DOHH2 (cell line): ENCODE data around the gene ABR.
"Not testable (repeated sequence)": the region's sequence is repeated elsewhere in the genome, so short reads cannot be mapped to it uniquely, and the experiment has no call there.

Experiments
- H3F3A ChIP-seq: fragments of 200-600 bp; sonication (generic), shearing (Covaris generic); 2 replicates; pipeline ENCODE4 v1.6.0; 2016; ENCODE audit warnings: antibody characterized with exemption, mild to moderate bottlenecking; ENCODE audit not compliant: control insufficient read depth, insufficient read depth
- H3K27ac ChIP-seq: fragments of 200-600 bp; sonication (generic); 2 replicates; pipeline ENCODE4 v1.5.1; 2014; ENCODE audit warnings: low read depth, mild to moderate bottlenecking, low read length, moderate library complexity
- H3K27me3 ChIP-seq: fragments of 200-600 bp; sonication (generic); 2 replicates; pipeline ENCODE4 v1.6.1; 2014; ENCODE audit warnings: mild to moderate bottlenecking, low read length, mixed read lengths; ENCODE audit not compliant: control insufficient read depth
- H3K36me3 ChIP-seq: fragments of 200-600 bp; sonication (generic); 2 replicates; pipeline ENCODE4 v1.6.1; 2014; ENCODE audit warnings: mild to moderate bottlenecking, low read length, moderate library complexity, mixed read lengths; ENCODE audit not compliant: control insufficient read depth
- H3K4me1 ChIP-seq: fragments of 200-600 bp; sonication (generic); 2 replicates; pipeline ENCODE4 v1.6.1; 2014; ENCODE audit warnings: mild to moderate bottlenecking, low read length, mixed read lengths; ENCODE audit not compliant: control insufficient read depth
- H3K4me2 ChIP-seq: fragments of 200-600 bp; sonication (generic); 2 replicates; pipeline ENCODE4 v1.6.0; 2014; ENCODE audit warnings: mild to moderate bottlenecking, low read length, moderate library complexity
- H3K4me3 ChIP-seq: fragments of 200-600 bp; sonication (generic); 2 replicates; pipeline ENCODE4 v1.5.1; 2014; ENCODE audit warnings: mild to moderate bottlenecking, low read length, mixed read lengths
- H3K79me2 ChIP-seq: fragments of 200-600 bp; sonication (generic); 2 replicates; pipeline ENCODE4 v1.6.1; 2014; ENCODE audit warnings: mild to moderate bottlenecking, low read length, mixed read lengths; ENCODE audit not compliant: control insufficient read depth
- H3K9me2 ChIP-seq: fragments of 200-600 bp; sonication (generic); replicated peaks from 2 replicates; pipeline ENCODE4 v1.6.1; 2014; ENCODE audit warnings: mild to moderate bottlenecking, low read length, mixed read lengths; ENCODE audit not compliant: control insufficient read depth
- H3K9me3 ChIP-seq: fragments of 200-600 bp; sonication (generic); 2 replicates; pipeline ENCODE4 v1.6.1; 2014; ENCODE audit warnings: antibody characterized with exemption, low read length, mixed read lengths; ENCODE audit not compliant: control insufficient read depth, insufficient read depth
- H4K20me1 ChIP-seq: fragments of 200-600 bp; sonication (generic); 2 replicates; pipeline ENCODE4 v1.6.0; 2014; ENCODE audit warnings: low read depth, mild to moderate bottlenecking, antibody characterized with exemption, low read length, moderate library complexity; ENCODE audit not compliant: control insufficient read depth, insufficient read depth
- CTCF ChIP-seq: fragments of 200-600 bp; sonication (generic); IDR thresholded peaks from one replicate; pipeline ENCODE4 v1.5.1; 2014; ENCODE audit warnings: antibody characterized with exemption, mild to moderate bottlenecking, low read depth, low read length; ENCODE audit not compliant: poor library complexity, severe bottlenecking
- EZH2phosphoT487 ChIP-seq: fragments of 200-600 bp; sonication (generic); IDR thresholded peaks from 2 replicates; pipeline ENCODE4 v1.6.1; 2017; ENCODE audit warnings: borderline replicate concordance, mild to moderate bottlenecking, antibody characterized with exemption, low read length, moderate library complexity, mixed read lengths

Gene ABR

GRCh38 chr17:1104222-1104621 lies 75.6 kb downstream of the ABR start:
- no peaks in the 10 kb centered on the region for H3K27me3 ChIP-seq
- H3K36me3 ChIP-seq: peaks cover 60% of the 10 kb centered on the region
- no peak overlapping the region for H3K4me3 ChIP-seq
- no peaks in the 10 kb centered on the region for H3F3A ChIP-seq
- H3K79me2 ChIP-seq: peaks cover 75% of the 10 kb centered on the region
- TF ChIP-seq CTCF: no peak
- TF ChIP-seq EZH2phosphoT487: no peak
- H3K4me2 ChIP-seq: no peak overlapping the region
- H3K9me3 ChIP-seq: no peaks in the 10 kb centered on the region
- H4K20me1 ChIP-seq: peaks cover 12% of the 10 kb centered on the region; the same call in 1 of the 2 replicates
- H3K9me2 ChIP-seq: no peaks in the 10 kb centered on the region
- H3K27ac ChIP-seq: no peak overlapping the region
- peaks cover under 1% of the 10 kb centered on the region; the same call in 1 of the 2 replicates for H3K4me1 ChIP-seq

- Histone ChIP-seq H3K9me3 (no peaks in the 10 kb centered on the region), H3K27me3 (no peaks in the 10 kb centered on the region), H3K4me3 (no peak overlapping the region), H3K4me2 (no peak overlapping the region), H3K9me2 (no peaks in the 10 kb centered on the region), H3K4me1 (no peaks in the 10 kb centered on the region), H3F3A (no peaks in the 10 kb centered on the region), H3K27ac (no peak overlapping the region), H3K79me2 (peaks cover 61% of the 10 kb centered on the region), H3K36me3 (peaks cover 58% of the 10 kb centered on the region), H4K20me1 (0 out of 2 replicates have a peak, but pooled peaks cover 3% of the 10 kb centered on the region)
- TF ChIP-seq CTCF (no peak), EZH2phosphoT487 (no peak)
These were observed 79.4 kb downstream of the ABR start for GRCh38 chr17:1100382-1100781.

GRCh38 chr17:1099242-1099641 lies 80.5 kb downstream of the ABR start:
- H3K27me3 ChIP-seq: no peaks in the 10 kb centered on the region

GRCh38 chr17:1097972-1098744 lies 81.6 kb downstream of the ABR start:
- not testable (repeated sequence) for H3K9me2 ChIP-seq

More at GRCh38 chr17:1099242-1099641, 80.5 kb downstream of the ABR start:
- Histone ChIP-seq H3K4me2 (no peak overlapping the region), H3K9me2 (no peaks in the 10 kb centered on the region), H3K4me3 (no peak overlapping the region), H3K27ac (no peak overlapping the region), H3K36me3 (peaks cover 63% of the 10 kb centered on the region), H3F3A (no peaks in the 10 kb centered on the region), H3K4me1 (no peaks in the 10 kb centered on the region), H3K79me2 (peaks cover 61% of the 10 kb centered on the region), H3K9me3 (no peaks in the 10 kb centered on the region), H4K20me1 (0 out of 2 replicates have a peak, but pooled peaks cover 3% of the 10 kb centered on the region)
- TF ChIP-seq EZH2phosphoT487 (no peak), CTCF (no peak)

More at GRCh38 chr17:1097972-1098744, 81.6 kb downstream of the ABR start:
- H3K4me2 ChIP-seq, H3K27ac ChIP-seq, H3K4me3 ChIP-seq, H3K9me3 ChIP-seq, H3K27me3 ChIP-seq, H3K4me1 ChIP-seq, H3F3A ChIP-seq, H4K20me1 ChIP-seq: not testable (repeated sequence)
- Histone ChIP-seq H3K36me3 (peaks cover 63% of the 10 kb centered on the region), H3K79me2 (peaks cover 54% of the 10 kb centered on the region)
